ENCODE results near the gene DNAH14. TPM values are rescaled to one million over a fixed set of nuclear protein-coding genes. Genes with fewer than 3 reads are reported as not detected.

DNAH14 gene
- total RNA-seq, 1 experiment from 2014 or later, result 57.3 TPM

DNA sequence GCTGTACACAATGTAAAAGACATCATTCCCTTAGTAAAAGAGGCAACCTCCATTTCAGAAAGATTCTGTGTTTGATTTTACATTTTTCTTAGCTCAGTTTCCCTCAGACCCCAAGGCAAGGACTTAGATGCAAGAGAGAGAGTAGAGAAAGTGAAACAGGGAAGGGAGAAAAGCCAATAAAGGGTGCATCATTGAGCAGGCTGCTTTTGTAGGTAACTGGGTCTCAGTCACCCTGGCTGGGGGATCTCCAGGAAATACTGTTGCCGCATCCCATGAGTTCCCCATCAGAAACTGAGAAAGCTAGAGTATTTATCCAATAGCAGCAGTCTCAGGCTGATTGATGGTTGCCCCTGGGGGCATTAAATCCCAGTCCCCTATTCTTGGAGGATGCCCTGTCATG is 23.1 kb upstream of the DNAH14 start:
- Mint-ChIP-seq H3K4me1 (ENCODE audit: low read depth, unreplicated experiment) (no peaks in the 10 kb centered on the region), H3K36me3 (ENCODE audit: insufficient read depth, unreplicated experiment) (no peaks in the 10 kb centered on the region), H3K4me3 (ENCODE audit: unreplicated experiment) (no peak overlapping the region), H3K27ac (ENCODE audit: unreplicated experiment) (no peak overlapping the region), H3K9me3 (ENCODE audit: unreplicated experiment) (peaks cover 30% of the 10 kb centered on the region), H3K27me3 (ENCODE audit: insufficient read depth, unreplicated experiment) (peaks cover 3% of the 10 kb centered on the region)
- Histone ChIP-seq H3K4me1 (0 out of 2 replicates have a peak, but pooled peaks cover 4% of the 10 kb centered on the region), H3K27me3 (replicated peaks; ENCODE audit: control insufficient read depth, insufficient read depth, low read length) (no peaks in the 10 kb centered on the region), H3K9me3 (peaks cover 19% of the 10 kb centered on the region), H3K36me3 (ENCODE audit: control insufficient read depth, insufficient read depth, low read length) (no peaks in the 10 kb centered on the region), H3K4me3 (ENCODE audit: low read depth, low read length) (no peak overlapping the region)
- BruUV-seq (replicated peaks), result no TSS peak
- DNase-seq, result no peak
- POLR2A ChIA-PET, result no interaction called here
- CTCF ChIA-PET, result interaction anchor here (0.8 kb wide), 1 partner anchor 262 kb away, joined by 3 read pairs; no protein-coding TSS in a partner anchor
- intact Hi-C loops (cut with micrococcal nuclease; ENCODE audit: unreplicated experiment), result no loop called here
- TF ChIP-seq CTCF (IDR thresholded peaks at IDR 0.05; ENCODE audit: insufficient read depth in 1 of 2, low read depth in 1 of 2, low read length in 1 of 2, severe bottlenecking in 1 of 2, unreplicated experiment in 1 of 2), result no peak

GRCh38 chr1:224911217-224911616 is 18.3 kb upstream of the DNAH14 start:
- H3K9me3 ChIP-seq, result peaks cover 28% of the 10 kb centered on the region
- no peaks in the 10 kb centered on the region for H3K36me3 ChIP-seq (ENCODE audit: control insufficient read depth, insufficient read depth, low read length)
- no peaks in the 10 kb centered on the region for H3K4me1 ChIP-seq
- no peaks in the 10 kb centered on the region for H3K27me3 ChIP-seq (replicated peaks; ENCODE audit: control insufficient read depth, insufficient read depth, low read length)
- Mint-ChIP-seq H3K9me3 (ENCODE audit: unreplicated experiment) (peaks cover 53% of the 10 kb centered on the region), H3K27me3 (ENCODE audit: insufficient read depth, unreplicated experiment) (peaks cover 3% of the 10 kb centered on the region), H3K4me1 (ENCODE audit: low read depth, unreplicated experiment) (no peaks in the 10 kb centered on the region), H3K27ac (ENCODE audit: unreplicated experiment) (no peak overlapping the region), H3K4me3 (ENCODE audit: unreplicated experiment) (no peak overlapping the region), H3K36me3 (ENCODE audit: insufficient read depth, unreplicated experiment) (no peaks in the 10 kb centered on the region)
- no peak for TF ChIP-seq CTCF (IDR thresholded peaks at IDR 0.05; ENCODE audit: insufficient read depth in 1 of 2, low read depth in 1 of 2, low read length in 1 of 2, severe bottlenecking in 1 of 2, unreplicated experiment in 1 of 2)
- intact Hi-C loops (cut with micrococcal nuclease; ENCODE audit: unreplicated experiment), result no loop called here
- ChIA-PET CTCF (no interaction called here), POLR2A (no interaction called here)
- no TSS peak for BruUV-seq (replicated peaks)
- no peak overlapping the region for H3K4me3 ChIP-seq (ENCODE audit: low read depth, low read length)
- DNase-seq, result no peak

DNA sequence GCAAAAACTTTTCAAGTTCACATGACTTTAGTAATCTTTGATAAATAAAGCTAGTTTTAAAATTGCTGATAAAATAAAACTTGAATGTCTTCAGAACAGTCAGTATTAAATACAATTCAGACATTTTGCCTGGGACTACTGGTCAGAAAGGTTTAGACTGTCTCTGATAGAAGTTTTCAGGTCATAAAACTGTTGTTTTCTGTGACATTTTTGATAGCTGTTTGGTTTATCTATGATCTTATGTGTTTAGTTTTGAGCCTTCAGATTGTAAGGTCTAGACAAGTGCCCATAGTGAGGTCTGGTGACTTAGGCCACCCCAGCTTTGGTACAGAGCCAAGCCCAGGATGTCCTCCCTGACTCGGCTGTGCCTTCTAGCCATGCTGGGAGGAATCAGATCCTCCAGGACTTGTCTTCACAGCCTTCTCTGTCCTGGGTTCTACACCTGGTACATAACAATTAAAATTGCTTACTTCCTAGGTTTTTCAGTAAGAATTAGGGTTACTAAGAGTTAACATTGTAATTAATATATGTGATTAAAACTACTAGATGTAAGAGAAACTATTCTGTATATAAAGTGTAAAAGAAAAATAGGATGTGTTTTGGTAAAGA is 15.1 kb upstream of the DNAH14 start:
- no peak for DNase-seq
- CTCF ChIA-PET, result no interaction called here
- H3K36me3 Mint-ChIP-seq (ENCODE audit: insufficient read depth, unreplicated experiment), result no peaks in the 10 kb centered on the region

More for the DNA sequence above, 15.1 kb upstream of the DNAH14 start:
- no peak for TF ChIP-seq CTCF (IDR thresholded peaks at IDR 0.05; ENCODE audit: insufficient read depth in 1 of 2, low read depth in 1 of 2, low read length in 1 of 2, severe bottlenecking in 1 of 2, unreplicated experiment in 1 of 2)
- H3K4me1 Mint-ChIP-seq (ENCODE audit: low read depth, unreplicated experiment), result no peaks in the 10 kb centered on the region
- intact Hi-C loops (cut with micrococcal nuclease; ENCODE audit: unreplicated experiment), result no loop called here
- Histone ChIP-seq H3K4me1 (no peaks in the 10 kb centered on the region), H3K27me3 (replicated peaks; ENCODE audit: control insufficient read depth, insufficient read depth, low read length) (no peaks in the 10 kb centered on the region), H3K9me3 (peaks cover 28% of the 10 kb centered on the region), H3K4me3 (ENCODE audit: low read depth, low read length) (no peak overlapping the region), H3K36me3 (ENCODE audit: control insufficient read depth, insufficient read depth, low read length) (no peaks in the 10 kb centered on the region)
- POLR2A ChIA-PET, result no interaction called here
- no peak overlapping the region for H3K27ac Mint-ChIP-seq (ENCODE audit: unreplicated experiment)
- peaks cover 32% of the 10 kb centered on the region for H3K9me3 Mint-ChIP-seq (ENCODE audit: unreplicated experiment)
- BruUV-seq (replicated peaks), result no TSS peak
- H3K4me3 Mint-ChIP-seq (ENCODE audit: unreplicated experiment), result no peak overlapping the region
- H3K27me3 Mint-ChIP-seq (ENCODE audit: insufficient read depth, unreplicated experiment), result no peaks in the 10 kb centered on the region

Data from Caco-2 (cell line).